DMS53 treated with DMSO at 0.1 percent for 48 hours (cell line): Measurements from ENCODE around the gene RBMS3.
"Not testable (repeated sequence)": the region's sequence is repeated elsewhere in the genome, so short reads cannot be mapped to it uniquely, and the experiment has no call there.

ENCODE experiments used
- DNase-seq: peaks from one replicate; lab custom pipeline; 2025; ENCODE audit not compliant: unreplicated experiment; lab: John Stamatoyannopoulos, UW

Gene RBMS3

DNA sequence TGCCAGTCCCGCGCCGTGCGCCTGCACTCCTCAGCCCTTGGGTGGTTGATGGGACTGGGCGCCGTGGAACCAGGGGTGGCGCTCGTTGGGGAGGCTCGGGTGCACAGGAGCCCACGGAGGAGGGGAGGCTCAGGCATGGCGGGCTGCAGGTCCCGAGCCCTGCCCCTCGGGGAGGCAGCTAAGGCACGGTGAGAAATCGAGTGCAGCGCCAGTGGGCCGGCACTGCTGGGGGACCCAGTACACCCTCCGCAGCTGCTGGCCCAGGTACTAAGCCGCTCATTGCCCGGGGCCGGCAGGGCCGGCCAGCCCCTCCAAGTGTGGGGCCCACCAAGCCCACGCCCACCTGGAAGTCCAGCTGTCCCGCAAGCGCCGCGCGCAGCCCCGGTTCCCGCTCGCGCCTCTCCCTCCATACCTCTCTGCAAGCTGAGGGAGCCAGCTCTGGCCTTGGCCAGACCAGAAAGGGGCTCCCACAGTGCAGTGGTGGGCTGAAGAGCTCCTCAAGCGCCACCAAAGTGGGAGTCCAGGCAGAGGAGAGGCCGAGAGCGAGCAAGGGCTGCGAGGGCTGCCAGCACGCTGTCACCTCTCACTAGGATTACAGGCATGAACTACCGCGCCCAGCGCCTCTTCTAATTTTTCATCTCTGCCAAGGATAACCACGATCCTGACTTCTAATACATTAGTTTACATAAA, 192.8 kb downstream of the RBMS3 start:
- DNase-seq: not testable (repeated sequence)

DNA sequence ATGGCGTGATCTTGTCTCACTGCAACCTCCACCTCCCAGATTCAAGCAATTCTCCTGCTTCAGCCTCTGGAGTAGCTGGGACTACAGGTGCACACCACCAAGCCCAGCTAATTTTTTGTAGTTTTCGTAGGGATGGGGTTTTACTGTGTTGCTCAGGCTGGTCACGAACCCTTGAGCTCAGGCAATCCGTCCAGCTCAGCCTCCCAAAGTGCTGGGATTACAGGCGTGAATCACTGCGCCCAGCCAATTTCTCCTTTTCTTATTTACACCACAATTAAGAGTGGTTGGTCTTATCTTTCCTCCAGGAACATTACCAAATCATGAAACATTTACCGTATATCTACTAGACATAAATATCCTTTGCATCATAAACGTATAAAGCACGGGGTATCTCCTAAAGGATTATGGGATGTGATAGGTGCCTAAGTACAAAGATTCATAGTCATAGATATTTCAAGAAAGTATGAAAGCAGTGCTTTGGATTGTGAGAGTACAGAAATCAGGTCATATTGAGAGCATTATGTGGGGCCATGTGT, 194.5 kb downstream of the RBMS3 start:
- no peak for DNase-seq

DNA sequence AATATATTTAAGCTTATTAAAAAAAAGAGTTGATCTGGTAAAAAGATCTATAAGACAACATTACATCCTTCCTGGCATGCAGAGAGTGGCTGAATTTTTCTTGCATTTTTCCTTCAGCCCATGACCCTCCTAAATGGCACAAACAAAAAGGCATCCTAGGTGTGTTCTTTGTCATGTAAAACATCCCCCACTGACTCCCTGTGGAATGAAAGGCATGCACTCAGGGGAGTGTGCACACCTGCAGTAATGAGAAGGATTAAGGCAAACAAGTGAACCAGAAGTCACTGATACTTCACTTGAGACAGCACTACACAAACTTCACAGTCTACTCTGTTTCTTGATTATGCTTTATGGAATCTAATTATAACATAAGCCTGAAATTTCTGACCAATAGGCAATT, 195.0 kb downstream of the RBMS3 start:
- DNase-seq: no peak

DNA sequence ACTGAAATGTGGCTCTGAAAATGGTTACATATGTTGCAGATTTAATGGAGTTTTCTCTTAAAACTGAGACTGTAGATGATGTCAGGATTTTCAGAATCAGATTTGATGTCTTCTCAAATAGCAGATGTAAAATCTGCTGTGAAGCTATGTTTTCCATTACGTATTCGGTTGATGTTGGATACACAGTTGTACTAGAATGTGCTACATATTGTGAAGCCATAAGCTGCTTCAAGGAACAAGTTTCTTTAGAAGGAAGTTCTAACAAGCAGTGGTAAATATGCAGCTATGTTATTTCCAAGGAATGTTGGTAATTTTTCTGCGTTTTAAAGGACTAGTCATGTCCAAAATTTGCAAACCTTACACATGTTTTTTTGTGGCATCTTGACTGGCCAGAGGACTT, 197.7 kb downstream of the RBMS3 start:
- DNase-seq: no peak

DNA sequence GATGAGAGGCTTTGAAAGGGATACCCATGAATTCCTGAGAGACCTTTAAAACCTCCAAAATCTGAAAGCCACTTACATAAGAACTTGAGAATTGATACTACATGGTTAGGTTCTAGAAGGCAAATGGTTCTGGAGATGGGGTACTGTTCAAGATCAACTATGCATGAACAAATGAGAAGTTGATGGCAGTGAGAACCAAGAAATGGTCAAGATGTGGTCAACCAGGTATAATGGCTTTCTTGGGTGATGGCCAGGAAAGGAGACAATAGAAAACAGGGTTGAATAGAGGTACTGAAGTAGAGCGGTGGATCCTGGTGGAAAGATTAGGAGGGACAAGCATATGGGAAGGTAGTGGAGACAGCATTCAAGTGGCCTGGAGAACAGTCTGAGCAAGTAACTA, 200.4 kb downstream of the RBMS3 start:
- no peak for DNase-seq

DNA sequence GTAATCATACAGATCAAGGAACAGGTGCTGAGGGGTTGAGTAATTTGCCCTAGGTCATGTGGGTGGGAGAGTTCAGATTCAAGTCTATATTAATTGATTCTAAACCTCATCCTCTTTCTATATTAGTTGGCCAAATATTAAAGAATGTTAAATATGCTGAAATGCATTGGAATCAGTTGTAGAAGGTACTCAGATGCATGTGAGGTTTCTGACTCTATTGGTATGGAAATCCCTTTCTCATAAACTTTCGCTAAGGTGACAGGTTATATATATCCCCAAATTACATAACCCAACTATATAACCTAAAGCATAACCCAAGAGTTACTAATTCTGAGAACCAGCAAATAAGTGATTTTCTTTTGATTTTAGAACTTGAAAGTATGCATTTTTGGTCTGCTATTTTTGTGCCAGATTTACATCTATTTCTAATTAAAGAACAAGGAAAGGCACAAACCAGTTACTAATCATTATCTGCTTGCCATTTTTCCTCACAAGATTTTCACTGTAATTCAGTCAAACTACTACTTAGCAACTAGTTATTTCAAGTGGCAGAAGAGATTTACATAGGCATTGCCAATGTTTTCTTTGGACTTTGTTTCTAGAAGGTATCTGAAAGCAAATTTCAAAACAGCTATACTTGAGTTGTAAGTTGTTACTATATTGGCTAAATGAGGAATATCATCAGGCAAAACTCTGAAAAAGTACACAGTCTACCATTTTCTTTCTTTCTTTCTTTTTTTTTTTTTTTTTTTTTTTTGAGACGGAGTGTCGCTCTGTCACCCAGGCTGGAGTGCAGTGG, 201.3 kb downstream of the RBMS3 start:
- DNase-seq: no peak

DNA sequence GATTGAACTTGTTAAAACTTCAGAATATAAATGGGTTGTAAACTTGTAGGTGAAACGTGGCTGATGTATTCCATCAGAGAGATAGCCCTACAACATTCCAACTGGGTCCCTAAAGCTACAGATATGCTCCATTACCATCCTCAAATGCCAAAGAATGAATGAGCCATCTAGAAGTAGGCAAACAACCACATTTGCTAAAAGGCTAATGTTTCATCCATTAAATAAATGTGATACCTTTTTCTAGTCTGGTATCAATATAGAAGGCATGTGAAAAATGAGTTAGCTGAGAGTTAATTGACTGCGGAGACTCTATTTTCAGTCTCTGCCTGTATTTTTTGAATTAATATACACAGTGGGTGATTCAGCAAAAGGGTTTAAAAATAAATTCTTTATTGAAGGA, 203.8 kb downstream of the RBMS3 start:
- DNase-seq: no peak

DNA sequence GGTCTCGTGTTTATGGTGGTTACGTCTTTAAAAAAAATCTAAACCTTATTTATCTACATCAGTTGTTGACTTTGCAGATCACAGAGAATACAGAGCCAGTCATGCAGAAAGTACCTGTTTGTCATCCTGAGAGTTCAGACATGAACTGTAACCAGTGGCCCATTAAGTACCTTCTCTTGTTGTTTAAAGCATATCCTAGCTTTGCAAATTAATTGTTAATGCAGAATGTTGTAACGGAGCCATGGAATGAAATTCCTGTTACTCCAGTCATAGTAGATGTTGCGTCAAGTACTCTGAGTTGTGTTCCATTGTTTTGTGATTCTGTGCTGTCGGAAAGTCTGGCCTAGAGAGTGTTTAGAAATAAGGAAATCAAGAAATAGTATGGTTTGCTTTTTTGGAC, 205.2 kb downstream of the RBMS3 start:
- peak; percentile 62 for DNase-seq

DNA sequence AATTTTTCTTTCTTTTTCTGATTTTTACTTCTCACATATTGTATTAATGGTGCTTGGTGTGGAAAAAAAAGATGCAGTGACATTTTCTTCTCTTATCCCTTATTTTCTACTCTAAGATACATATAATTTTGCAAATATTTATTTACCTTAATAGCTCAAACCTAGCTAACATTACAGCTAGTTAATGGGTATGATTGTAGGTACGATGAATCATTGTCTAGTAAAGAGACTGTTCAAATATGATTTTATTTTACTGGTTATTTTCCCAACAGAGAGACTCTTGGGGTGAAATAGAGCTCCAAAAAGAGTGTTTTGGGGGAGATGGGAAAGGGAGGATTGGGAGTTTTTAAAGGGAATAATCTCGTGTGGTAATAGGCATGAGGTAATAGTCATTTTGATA, 206.0 kb downstream of the RBMS3 start:
- DNase-seq: no peak

DNA sequence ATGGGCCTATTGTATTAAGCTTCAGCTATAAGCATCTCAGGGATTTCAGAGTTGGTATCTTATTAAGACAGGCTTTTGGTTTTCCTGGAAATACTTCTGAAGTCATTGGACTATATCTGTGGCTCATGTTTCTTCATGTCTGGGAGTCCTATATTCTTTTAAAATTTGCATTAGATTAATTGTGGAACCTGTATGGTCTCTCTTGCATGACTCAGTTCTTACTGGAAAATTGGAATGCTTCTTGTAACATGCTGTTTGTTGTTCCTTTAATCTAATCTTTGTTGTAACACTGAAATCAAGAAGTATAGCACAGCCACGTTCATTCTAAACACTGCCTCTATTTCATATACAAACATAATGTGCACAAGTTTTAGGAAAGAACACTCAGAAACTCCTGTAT, 208.1 kb downstream of the RBMS3 start:
- DNase-seq: no peak

DNA sequence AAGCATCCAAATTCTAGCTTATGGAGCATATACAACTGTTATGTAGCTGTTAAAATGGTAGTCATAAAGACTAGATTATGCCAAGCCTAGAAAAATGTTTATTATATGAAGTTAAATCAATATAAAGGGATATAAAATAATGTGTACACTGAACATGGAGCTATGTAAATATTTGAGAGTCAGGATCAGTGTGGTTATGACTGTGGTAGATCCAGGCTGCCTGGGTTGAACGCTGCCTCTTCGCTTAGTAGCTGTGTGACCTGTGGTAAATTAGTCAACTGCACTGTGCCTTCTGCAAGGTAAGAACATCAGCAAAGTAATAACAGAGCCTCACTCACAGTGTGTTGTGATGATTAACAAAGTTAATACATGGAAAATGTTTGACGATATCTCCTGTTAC, 212.2 kb downstream of the RBMS3 start:
- DNase-seq: no peak

DNA sequence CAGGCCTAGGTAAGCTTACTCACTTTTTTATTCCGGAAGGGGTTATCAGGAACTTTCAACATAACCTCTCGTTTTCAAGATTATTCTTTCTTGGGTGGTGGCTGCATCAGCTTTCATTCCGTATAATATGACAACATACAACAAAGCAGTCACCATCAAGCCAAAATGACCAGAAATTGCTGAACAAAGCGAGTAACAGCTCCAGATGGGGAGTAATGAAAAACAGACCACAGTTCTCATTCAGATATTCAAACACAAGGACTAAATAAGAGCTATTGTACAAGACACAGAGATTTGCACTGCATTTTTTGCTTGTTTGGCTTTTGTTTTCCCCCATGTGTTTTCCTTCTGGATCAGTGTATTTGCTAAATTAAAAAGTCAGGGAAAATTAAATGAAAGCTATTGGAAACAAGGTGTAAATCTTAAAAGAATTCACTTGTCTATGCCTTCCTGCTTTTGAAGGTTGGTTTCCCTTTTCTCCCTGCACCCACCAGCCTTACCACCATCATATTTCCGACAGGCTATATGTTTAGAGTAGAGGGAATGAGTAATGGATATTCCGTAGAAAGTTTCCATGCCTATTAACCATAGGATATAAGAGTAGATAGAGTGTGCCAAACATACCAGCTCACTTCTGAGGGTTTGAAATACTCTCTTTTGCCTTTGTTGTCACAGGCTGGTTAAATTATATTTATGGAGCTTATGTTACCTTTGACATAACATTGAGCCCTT, 213.6 kb downstream of the RBMS3 start:
- DNase-seq: no peak

DNA sequence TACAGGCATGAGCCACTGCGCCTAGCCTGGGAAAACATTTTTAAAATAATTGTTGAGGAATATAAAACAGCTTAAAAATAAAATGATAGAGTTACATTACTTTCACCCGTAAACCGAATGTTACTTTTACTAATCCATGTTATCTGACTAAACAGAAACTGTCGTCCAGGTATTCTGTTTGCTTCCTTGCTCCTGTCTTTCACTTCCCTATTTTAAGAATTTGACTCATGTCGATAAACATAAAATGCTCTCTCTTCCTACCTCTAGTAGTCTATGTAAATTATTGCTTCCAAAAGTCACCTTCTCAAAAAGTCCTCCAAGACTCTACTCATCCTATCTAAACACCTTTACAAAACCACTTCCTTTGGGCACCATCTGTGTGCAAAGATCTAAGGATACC, 216.4 kb downstream of the RBMS3 start:
- DNase-seq: no peak

DNA sequence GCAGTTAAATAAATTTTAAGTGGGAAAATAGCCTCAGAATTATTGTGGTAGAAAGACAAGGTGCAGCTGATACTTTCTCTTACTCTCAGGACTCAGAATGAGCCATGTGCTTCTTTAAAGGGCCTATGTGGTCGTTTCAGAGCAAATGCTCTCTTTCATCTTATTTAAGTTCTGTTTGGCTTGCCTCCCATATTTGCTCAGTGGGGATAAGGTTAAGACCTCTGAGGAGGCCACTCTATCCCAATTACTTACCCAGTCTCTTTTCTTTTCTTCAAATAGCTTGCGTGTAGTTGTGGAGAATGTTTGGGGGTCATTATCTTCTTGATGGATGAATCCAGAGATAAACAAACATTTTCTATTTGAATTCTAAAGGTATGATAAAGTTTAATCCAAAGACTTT, 221.9 kb downstream of the RBMS3 start:
- DNase-seq: no peak

DNA sequence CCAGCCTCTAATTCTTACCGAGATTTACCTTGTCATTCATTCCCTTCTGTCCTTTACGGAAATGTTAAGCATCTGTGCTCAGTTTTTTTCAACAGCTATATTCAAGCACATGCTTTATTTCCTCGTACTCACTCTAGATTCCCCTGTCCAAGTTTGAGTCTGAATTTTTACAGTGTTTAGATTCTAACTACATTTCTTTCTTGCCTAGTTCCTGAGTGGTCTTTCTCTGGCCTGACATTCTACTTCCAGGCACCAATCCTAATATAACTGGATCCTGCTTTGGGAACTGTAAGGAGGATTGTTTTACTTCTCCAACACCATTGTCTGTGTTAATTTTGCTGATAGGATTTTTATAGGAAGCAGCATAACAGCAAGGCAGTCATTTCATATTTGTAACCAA, 222.4 kb downstream of the RBMS3 start:
- DNase-seq: no peak

DNA sequence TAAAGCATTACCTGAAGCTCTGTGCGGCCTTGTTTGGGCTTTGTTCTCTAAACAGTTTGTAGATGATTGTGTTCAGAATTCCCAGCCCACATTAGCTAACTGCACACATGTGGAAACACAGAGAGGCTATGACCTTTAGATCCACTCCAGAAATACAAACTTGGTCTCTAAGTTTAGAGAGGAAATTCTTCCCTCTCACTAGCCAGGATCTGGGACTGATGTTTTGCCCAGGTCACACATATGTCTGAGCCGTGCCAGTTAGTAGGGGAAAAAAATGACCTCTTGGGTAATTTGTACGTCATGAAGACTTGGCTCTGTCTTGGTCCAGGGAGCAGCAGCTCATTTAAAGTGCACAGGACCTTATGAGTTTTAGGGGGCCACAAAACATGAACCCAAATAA, 223.1 kb downstream of the RBMS3 start:
- DNase-seq: no peak

DNA sequence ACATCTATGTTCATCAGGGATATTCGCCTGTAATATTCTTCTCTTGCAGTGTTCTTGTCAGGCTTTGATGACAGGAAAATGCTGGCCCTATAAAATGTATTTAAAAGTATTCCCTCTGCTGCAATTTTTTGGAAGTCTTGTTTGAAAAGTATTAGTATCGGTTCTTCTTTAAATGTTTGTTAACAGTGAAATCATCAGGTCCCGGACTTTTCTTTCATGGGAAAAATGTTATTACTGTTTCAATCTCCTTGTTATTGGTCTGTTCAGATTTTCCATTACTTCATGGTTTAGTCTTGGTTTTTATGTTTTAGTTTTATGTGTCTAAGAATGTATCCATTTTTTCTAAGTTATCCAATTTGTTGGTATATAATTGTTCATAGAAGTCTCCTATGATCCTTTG, 225.6 kb downstream of the RBMS3 start:
- DNase-seq: no peak

DNA sequence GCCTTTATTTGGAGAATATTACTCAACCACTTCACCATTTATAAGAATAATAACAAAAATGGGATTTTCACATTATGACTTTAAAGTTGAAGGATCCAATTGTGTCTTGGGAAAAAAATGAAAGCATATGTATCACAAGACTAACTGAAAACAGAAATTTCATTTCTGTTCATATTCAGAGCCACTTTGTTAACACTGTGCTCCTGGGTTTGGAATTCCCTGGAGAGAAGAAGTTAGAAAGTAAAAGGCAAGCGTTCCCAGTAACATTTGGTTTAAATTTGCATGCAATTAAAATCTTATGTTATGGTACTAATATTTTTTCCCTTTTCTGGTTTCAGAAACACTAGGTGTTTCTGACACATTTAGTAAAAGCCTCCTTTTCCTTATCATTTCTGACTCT, 230.8 kb downstream of the RBMS3 start:
- DNase-seq: no peak

DNA sequence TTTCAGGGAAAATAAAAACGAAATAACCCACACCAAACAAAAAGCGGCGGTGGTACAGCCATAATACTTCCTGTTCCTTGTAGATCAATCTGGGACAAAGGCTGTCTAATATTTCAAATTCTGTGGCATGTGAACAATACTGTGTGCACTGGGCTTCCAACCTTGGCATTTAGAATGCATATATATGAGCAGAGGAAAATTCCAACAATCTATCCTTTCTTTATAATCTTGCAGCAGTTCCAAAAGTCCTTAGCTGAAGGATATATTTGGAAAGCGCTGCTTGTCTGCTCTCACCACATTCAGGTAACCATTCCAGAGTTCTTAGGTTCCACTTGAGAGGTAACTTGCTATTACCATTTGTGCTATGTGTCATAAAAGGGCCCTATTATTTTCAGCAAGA, 231.8 kb downstream of the RBMS3 start:
- no peak for DNase-seq

DNA sequence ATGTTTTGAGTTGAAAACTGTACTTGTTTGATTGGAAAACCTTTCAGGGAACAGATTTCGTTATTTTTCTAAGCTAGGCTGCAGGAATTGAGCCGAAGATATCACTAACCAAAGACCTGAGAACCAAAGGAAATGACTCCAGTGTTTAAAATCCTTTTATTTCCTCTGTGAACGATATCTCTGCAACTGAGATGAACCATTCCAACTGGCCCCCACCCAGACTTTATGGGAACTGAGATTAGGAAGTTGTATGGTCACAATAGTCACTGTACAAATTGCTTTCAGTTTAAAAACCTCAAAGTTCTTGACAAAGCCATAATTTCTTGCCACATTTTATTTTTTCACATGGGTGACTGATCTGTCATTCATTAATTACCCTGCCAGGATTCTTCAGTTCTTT, 232.4 kb downstream of the RBMS3 start:
- no peak for DNase-seq

DNA sequence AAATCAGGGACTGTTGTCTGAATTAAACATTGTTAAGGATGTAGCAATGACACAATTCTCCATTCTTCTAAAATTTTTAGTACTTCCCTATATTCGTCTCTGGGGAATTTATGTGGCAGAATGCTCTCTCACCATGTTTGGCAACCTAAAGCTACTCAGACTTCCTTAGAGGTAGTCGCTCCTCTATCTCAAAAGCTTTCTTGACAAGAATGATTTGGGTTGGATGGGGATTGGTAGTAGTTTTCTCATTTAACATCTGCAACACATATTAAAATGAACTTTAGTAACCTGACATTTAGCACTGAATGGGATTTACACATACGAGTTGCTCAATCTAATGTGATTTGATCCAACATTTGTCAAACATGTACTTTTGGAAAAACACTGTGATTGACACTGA, 233.3 kb downstream of the RBMS3 start:
- DNase-seq: no peak

DNA sequence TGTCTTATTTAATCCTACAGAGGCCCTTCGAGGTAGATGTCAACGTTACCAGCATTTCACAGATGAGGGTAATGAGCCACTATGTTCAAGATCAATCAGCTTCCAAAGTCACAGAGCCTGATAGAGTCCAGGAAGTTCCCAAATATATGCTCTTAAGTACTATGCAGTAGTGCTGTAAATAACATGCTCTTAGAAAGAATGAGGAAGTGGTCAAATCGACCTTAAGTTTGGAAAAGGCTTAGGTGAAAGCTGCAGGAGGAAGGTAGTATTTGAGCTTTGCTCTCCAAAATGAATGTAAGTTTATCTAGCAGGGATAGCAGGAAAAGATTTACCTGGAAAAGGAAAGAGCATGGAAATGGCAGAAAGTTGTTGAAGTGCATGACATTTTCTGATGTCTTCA, 234.0 kb downstream of the RBMS3 start:
- DNase-seq: no peak
